PFSK-1 (cell line): ENCODE measurements around the gene KNG1.

ENCODE experiments used
- FOXP2 ChIP-seq: optimal IDR thresholded peaks from 2 replicates; pipeline ENCODE3; 2011; ENCODE audit warnings: borderline replicate concordance, control low read depth, inconsistent platforms; ENCODE audit not compliant: insufficient read depth; ENCODE audit errors: extremely low read length, extremely low read depth
- POLR2AphosphoS5 ChIP-seq: IDR thresholded peaks from 2 replicates; pipeline ENCODE4 v1.6.1; 2012; ENCODE audit warnings: low read depth, mild to moderate bottlenecking, control low read depth, low read length, moderate library complexity
- REST ChIP-seq, 2 experiments: IDR thresholded peaks; 2 replicates each; pipeline versions ENCODE4 v1.6.1 to v1.8.0; 2011 to 2012; ENCODE audit warnings: low read depth in 2 of 2, low read length in 2 of 2, control low read depth in 1 of 2, inconsistent platforms in 1 of 2, mild to moderate bottlenecking in 1 of 2, moderate library complexity in 1 of 2; ENCODE audit not compliant: insufficient read depth in 1 of 2
- SIN3A ChIP-seq: IDR thresholded peaks from 2 replicates; pipeline ENCODE4 v1.6.1; 2012; ENCODE audit warnings: mild to moderate bottlenecking, low read length, moderate library complexity, borderline replicate concordance; ENCODE audit not compliant: insufficient read depth
- TAF1 ChIP-seq: IDR thresholded peaks from 2 replicates; pipeline ENCODE4 v1.6.1; 2012; ENCODE audit warnings: low read length, control low read depth, borderline replicate concordance; ENCODE audit not compliant: insufficient read depth

- TF ChIP-seq POLR2AphosphoS5 (no peak), SIN3A (no peak), TAF1 (no peak), REST (IDR thresholded peaks at IDR 0.05; ENCODE audit: insufficient read depth in 1 of 2, low read depth in 2 of 2, low read length in 2 of 2) (no peak), FOXP2 (no peak)
Measured at GRCh38 chr3:186691676-186692075, 25.5 kb upstream of the KNG1 start.
